Measurements from ENCODE around the gene UBL3.

UBL3 gene

DNA sequence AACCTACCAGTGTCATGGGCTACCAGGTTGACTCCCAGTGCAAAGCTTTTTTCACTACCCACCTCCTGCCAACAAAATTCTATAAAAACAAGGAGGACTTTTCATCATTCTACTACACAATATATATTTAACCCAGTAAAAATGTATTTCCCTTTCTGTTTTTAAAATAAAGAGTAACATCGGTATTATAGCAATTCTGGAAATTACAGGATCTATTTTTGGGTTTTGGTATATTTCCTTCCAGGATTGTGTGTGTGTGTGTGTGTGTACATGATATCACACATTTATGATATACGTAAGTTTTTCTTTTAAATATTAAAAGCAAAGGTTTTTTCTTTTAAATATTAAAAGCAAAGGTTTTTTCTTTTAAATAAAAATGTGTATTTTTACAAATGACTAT is 6.0 kb upstream of the UBL3 start:
- DNase-seq = no peak

DNA sequence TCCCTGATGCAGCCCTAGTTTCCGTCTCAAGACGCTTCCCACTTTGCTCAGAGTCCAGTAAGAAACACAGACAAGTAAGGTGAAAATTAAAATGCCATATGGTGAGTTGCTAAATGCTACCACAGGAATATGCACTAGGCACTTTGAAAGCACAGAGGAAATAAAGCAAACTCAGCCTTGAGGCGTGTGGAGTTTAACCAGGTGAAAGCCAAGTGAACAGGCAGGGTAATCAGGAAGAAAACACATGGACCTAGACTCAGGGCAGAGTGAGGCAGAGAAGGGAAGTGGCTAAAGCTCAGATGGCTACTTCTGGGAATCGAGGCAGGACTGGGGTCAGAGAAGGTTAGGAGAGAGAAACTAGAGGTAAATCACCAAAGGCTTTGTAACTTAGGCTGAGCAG is 5.4 kb upstream of the UBL3 start:
- DNase-seq = no peak

DNA sequence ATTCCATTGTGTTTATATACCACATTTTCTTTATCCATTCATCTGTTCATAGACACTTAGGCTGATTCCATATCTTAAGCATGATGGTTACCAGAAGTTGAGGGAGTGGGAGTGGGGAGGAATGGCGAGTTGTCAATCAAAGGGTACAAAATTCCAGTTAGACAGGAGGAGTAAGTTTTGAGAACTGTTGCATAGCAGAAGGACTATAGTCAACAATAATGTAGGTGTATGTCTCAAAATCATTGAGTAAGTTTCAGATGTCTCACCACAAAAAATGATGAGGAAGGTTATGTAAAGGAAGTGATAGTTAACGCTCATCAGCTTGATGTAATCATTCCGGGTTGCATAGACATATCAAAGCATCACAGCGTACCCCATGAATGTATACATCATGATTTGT is 4.6 kb upstream of the UBL3 start:
- no peak for DNase-seq

DNA sequence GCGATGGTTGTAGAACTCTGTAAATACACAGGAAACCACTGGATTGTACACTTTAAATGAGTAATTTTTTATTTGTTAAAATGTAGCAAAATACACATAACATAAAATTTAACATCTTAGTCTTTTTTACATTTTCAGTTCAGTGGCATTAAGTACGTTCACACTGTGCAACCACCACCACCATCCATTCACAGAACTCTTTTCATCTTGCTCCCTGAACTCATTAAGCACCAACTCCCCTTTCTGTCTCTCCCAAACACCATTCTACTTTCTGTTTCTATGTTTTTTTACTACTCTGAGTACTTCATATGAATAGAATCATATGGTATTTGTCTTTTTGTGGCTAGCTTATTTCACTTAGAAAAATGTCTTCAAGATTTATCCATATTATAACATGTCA is 2.7 kb upstream of the UBL3 start:
- DNase-seq = no peak

DNA sequence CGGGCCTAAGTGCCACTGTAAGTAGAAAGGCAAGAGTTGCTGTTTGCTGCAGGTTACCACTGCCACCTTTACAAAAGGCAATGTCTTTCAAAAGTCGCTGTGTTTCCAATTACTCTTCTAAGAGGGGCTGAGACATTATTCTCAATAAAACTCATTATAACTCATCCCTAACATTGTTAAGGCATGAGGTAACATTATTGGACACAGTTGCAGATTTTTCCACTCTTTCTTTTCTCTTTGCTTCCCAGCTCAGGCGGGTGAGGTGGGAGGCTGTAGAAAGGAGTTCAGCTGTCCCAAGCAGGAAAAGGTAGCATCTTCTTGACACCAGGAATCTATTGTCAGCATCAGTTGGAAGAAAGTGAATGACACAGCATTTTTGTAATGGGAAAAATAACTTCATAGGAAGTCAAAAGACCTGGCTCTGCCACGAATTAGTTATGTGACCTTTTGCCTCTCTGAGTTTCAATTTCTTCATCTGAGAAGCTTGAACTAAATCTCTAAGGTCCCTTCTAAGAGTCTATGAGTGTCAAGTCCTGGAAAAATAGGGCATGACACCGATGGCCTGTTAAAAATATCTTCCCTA is 2.1 kb upstream of the UBL3 start:
- no peak for DNase-seq

DNA sequence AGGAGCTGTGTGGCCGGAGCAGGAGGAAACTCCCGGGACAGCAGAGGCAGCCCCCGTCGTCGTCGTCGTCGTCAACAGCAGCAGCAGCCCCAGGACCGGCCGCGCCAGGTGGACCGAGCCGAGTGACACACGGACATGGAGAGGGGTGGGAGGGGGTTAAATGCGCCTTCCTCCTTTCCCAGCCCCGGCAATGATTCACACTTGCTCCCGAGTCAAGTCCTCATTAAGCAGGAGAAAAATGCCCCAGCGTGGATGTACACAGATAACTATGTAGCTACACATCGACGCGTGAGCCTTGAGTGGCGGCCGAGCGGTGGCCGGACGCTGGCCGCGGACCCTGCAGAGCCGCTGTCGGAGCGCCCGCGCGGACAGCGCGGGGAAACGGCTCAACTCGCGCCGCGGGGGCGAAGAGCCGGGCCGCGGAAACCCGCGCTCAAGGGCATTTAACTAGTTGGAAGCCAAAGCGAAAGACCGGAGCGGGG is 645 bp downstream of the UBL3 start:
- DNase-seq = peak; percentile 57 to 82 (median 81)

DNA sequence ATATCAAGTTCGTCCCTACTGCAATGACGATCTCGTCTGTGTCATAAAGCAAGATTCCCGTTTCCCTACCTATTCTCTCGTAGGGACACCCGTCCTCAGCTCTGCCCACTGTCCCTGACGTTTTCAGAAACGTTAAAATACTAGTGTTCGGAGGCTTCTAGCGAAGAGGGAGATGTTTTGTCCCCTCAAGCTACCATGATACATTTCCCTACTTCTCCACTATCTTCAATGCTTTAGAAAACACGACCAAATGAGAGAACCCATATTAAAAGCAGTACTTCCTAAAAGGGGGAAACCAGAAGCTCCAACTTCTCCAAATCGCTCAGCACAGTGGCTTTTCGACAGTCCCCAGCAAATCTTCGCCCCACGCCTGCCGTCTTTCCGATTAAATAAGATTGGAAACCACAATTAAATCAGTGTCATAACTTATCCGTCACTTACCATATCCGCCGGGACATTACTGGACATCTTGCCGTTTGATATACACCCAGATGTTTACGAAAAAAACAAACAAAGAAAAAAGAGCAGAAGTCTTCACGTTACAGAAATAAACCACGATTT is 1.3 kb downstream of the UBL3 start:
- peak in 2 of 3 experiments; percentile 41 to 55 for DNase-seq

DNA sequence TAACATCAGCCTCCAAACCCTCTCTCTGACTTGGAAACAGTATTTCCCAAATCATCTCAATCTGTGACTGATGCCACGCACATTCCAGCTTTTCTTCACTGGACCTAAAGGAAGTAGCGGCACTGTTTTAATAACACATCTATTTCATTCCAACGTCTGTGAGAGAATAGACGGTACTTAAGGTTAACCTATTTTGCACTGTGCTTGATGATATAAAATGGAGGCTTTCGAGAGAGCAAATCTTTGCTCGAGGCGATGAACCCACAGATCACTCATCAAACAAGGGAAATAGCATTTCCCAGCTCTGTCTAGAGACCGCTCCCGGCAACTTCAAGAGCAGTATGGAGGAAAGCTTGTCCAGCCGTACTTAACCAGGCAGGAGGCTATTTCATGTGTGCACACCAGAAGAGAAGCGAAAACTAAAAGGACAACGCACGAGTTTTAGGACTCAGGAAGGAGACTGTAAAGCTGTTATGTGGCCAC is 2.9 kb downstream of the UBL3 start:
- peak; percentile 24 to 63 (median 26) for DNase-seq

DNA sequence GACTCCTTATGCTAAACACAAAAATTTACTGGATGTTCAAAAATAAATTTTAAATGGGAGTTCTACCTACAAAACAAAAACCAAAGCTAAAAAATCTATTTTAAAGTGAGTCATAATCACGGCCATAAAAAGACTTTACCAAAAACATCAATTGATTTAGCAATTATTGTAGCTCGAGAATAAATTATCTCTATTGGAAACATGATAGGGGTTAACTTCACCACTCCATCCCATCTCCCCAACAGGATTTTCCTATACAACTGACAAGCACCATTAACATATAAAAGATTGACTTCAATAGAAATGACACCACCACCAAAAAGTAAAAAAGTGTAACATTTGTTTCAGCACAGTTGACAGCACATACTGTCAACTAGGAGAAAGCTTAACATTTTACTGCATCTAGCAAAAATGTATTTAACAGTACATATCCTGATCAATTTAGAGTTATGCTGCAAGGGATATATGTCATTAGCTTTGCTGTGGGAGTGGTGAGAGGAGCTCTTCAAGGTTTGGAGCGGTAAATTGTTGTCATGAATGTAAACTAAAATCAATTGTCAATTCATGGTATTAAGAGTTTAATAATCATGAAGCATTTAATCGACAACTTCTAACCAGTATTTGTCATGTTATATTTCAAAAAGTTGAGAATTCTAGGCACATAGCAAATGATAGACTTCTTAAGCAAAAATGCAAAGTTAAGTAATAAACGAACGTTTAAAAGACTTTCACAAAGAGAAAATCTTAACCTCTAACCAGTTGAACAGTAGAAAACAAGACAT is 3.8 kb downstream of the UBL3 start:
- peak in 1 of 3 experiments; percentile 22 for DNase-seq

DNA sequence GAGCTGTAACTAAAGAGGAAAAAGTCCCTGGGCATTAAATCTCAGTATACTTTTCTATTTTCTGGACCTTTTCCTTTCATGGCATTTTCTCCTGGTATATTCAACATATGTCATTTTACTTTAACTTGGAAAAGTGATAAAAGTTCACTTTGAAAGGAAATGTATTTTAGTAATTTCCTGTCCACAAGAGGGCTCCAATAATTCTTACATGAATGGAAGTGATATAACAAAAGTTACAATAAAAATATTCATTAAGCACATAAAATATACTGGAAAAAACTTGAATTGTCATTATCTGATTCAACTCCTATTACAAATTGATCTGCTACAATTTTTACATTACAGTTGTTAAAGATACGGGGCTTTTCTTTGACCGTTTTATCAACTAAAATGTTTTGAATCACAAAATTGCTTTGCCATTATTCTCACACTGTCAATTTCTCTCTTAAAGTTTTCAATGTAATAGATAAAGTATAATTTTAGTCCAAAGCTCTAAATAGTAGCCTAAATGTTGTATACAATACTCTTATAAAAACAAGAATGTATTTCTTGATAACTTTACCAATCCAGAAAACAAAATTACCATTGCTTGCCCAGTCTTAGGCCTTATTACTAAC is 4.9 kb downstream of the UBL3 start:
- peak in 1 of 3 experiments; percentile 13 for DNase-seq

DNA sequence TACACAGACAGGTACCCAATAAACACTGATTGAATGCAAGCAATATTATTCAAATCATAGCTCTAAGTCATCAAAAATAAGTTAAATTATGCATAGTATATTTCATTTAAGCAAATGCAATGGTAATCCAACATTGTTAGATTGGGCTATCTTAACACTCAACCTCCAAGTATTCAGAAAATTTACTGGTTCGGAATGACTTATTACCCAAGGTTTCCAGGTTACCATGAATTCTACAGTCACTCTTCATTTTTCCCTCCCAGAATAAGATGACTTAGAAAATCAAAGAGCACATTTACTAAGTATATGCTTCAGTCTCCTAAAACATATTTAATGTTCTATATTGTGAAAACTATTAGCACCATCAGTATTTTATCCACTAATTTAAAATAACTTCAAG is 6.0 kb downstream of the UBL3 start:
- DNase-seq = no peak

DNA sequence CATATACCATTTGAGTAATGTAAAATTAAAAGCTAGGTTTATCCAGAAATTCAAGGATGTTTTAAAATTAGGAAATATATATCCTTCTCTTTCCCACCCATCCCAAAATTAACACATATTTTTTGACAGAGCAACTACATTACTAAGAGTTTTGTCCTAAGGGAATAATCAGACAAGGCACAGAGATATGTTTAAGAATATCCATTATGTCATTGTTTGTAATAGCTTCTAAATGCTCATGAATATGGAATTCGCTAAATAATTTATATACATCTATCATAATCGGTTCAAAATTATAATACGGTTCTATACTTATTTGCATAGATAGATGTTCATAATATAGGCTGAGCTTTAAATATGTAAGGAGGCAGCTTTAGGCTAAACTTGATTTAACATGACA is 9.8 kb downstream of the UBL3 start:
- no peak for DNase-seq

DNA sequence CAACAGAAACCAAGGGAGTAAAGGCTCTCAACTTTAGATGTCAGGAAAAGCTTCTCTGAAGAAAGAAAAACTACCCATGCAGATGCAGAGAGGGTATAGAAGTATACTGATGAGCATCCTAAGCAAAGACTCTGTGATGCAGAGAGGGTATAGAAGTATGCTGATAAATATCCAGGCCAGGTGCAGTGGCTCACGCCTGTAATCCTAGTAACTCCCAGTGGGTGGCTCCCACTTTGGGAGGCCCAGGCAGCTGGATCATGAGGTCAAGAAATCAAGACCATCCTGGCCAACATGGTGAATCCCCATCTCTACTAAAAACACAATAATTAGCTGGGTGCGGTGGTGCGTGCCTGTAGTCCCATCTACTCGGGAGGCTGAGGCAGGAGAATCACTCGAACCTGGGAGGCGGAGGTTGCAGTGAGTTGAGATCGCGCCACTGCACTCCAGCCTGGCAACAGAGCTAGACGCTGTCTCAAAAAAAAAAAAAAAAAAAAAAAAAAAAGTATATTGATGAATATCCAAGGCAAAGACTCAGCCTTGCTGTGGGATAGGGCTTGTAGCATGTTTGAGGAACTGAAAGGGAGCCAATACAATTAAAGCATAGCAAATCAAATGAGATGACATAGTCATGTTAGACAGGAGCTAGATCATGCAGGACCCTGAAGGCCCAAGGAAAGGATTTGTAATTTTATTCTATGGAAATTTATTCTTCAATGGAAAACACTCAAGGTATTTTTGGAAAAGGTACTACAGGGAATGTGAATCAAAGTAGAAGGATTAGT is 14.9 kb downstream of the UBL3 start:
- no peak for DNase-seq

DNA sequence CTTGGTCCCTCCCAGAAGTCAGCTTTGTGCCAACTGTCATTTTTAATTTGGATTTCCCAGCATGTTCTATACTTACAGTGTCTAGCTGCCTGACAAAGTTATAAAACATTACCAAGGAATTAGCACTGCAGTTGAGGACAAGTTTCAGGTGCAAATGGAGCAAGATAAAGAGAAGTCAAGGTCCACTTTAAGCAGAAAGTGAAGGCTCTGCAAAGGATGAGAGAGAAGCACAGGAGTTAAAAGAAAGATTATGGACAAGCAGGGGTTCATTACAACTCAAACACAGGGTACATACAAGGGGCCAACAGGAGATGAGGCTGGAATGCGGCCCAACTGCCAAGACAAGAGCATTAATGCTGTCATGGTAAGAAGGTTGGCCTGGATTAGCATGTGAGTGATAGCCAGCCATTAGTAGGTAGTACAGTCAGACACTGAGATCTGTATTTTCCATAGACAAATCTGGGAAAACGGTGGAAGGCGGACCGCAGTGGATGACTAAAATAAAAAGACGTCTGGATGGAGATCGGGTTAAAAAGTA is 17.6 kb downstream of the UBL3 start:
- DNase-seq = no peak

DNA sequence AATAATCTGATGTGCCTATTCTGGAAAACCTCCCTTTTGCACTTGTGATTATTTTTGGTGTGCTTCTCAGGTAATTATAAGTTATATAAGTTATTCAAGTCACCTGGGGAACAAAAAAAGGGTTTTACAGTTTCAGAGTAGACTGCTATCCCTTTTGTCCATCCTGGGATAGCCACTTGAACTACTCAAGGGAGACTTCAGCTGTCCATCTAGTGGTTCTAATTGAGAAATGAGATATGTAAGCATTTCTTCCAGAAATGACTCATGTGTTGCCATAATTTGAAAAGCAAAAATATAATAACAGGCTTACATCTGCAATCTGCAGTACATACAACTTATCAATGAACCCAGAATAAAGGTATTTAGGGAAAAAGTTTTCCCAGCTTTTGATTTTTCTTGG is 20.4 kb downstream of the UBL3 start:
- no peak for DNase-seq

DNA sequence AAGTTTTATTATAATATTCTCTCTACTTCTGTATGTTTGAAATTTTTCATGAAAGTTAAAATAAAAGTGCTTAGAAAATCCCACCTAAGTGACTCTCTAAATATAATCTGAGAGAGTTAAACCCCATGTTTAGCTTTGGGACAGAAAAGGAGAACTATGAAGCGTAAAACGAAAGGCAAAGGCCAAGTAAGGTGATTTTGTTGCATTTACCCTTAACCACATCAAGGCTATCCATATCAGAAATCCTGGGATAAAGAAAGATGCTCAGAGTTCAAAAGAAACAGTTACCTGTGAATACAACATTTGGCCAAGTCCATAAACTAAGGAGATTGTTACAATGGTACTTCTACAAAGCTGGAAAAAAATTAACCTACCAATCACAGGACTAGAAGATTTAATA is 31.3 kb downstream of the UBL3 start:
- no peak for DNase-seq

DNA sequence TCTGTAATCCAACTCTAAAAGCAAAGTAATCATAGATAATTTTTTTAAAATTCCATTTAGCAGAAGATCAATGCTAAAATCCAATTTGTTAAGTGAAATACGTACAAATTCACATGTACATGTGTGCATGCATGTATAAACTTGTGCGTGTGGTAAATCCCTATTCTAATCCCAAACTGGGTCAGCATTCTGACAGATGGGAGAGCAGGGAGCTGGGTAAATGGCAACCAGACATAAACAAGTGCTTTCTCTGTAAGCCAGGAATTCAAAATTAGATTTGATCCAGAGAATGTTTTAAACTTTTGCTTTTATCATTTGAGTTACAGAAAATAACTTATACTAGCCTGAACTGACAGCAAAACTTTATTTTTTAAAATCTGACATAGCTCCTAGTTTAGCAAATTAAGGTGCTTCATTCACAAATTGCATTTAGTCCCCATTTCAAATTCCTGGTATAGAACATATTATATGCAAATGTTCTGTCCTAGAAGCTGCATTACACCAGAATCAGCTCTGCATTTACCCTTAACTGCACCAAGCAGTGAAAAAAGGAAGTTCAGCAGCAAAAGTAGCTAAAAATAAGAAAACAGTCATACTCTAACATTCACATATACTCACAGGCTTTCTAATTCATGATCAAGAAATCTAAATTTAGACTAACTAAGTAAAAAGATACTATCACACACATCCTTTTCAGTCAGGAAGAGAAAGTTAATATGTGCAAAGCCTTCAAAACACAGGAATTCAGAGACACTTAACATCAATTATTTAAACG is 32.6 kb downstream of the UBL3 start:
- DNase-seq = no peak

DNA sequence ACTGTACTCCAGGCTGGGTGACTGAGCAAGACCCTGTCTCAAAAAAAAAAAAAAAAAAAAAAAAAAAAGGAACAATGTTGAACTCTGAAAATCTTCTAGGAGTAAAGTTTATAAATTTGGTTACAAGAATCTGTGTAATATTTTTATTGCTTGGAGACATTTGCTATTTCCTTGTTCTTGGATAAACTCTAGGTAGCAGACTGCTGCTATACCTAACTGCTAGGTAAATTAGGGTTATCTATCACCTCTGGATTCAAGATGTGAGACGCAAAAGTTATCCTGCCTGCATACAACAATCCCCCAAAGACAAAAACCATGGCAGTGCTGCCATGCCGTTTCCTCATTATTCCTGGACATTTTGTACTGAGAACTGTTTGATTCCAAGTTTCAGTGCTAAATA is 33.7 kb downstream of the UBL3 start:
- DNase-seq = no peak

DNA sequence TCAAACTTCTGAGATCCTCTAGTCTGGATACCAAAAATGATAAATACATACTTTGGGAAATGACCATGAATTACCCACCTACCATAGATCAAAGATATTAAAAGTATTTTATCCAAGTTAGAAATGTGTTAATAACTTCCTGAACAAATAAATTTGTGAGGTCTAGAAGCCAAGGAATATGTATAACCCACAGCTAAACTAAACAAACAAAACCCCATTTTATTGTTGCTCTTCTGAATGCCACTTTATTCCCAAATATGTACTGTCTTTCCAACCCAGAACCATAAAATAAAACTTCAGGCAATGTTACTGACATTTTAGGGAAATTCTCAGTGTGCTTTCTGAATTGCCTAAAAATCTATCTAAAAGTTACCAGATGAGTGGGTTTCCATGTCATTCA is 35.1 kb downstream of the UBL3 start:
- no peak for DNase-seq

DNA sequence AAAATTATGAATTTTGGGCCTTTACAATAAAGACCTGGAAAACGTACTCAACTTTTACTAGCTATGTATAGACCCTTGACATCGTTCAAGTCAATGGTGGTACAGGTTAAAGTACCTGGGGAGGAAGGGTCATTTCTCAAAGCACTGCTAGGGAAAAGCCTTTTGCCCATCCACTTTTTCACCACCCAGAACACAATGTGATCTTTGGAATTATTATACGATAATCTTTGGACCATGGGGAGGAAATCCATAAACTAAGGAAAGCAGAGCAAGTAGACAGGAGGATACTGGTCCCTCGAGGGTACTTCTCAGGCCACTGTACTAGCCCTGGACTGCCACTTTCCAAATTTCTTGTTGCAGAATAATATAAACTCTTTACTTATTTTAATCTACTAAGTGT is 39.5 kb downstream of the UBL3 start:
- no peak for DNase-seq

DNA sequence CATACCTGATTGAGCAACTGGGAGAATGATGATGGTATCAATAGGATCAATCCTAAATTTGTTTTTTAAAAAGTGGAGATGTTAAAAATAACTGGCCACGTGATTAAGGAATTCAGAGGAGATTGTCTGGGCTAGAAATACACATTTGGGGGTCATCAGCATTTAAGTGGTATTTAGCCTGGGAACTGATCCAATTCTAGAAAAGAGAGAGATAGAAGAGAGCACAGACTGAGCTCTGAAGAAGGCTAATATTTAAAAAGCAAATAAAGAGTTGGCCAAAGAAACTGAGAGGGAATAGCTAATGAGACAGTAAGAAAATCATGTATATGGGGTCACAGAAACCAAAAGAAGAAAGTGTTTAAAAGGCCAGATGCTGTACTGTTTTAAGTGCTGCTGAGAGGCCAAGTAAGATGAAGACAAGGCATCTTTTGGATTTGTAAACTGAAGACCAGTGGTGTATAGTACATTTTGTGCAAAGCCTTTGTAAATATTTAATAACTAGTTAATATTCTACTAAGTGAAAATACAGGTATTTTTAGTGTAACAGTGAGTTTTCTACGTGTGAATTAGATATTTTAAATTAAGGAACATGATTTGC is 40.2 kb downstream of the UBL3 start:
- DNase-seq = no peak

Measured in NCI-H1417 (cell line).